T-helper 2 cell treated with Interferon-gamma antibody and Interleukin-4, amounts not matched to agents 5 μg/mL and 100 μg/mL, for 36 hours (primary cell): ENCODE data around the gene PROK2.

Experiments used
- DNase-seq: peaks from one replicate; pipeline ENCODE4 v3.0.0; 2021; ENCODE audit warnings: low spot score
- H3K27ac Mint-ChIP-seq: one replicate; pipeline ENCODE4 v1.8.0; 2021; ENCODE audit warnings: mild to moderate bottlenecking, mixed read lengths
- H3K27me3 Mint-ChIP-seq: one replicate; pipeline ENCODE4 v1.8.0; 2021; ENCODE audit warnings: low read depth, mixed read lengths
- H3K36me3 Mint-ChIP-seq: one replicate; pipeline ENCODE4 v1.8.0; 2021; ENCODE audit warnings: low read depth, mixed read lengths
- H3K4me1 Mint-ChIP-seq: one replicate; pipeline ENCODE4 v1.8.0; 2021; ENCODE audit warnings: low read depth, mixed read lengths
- H3K4me3 Mint-ChIP-seq: one replicate; pipeline ENCODE4 v1.8.0; 2022; ENCODE audit warnings: mild to moderate bottlenecking, moderate library complexity, mixed read lengths
- H3K9me3 Mint-ChIP-seq: one replicate; pipeline ENCODE4 v1.8.0; 2021; ENCODE audit warnings: mixed read lengths

Gene PROK2

DNA sequence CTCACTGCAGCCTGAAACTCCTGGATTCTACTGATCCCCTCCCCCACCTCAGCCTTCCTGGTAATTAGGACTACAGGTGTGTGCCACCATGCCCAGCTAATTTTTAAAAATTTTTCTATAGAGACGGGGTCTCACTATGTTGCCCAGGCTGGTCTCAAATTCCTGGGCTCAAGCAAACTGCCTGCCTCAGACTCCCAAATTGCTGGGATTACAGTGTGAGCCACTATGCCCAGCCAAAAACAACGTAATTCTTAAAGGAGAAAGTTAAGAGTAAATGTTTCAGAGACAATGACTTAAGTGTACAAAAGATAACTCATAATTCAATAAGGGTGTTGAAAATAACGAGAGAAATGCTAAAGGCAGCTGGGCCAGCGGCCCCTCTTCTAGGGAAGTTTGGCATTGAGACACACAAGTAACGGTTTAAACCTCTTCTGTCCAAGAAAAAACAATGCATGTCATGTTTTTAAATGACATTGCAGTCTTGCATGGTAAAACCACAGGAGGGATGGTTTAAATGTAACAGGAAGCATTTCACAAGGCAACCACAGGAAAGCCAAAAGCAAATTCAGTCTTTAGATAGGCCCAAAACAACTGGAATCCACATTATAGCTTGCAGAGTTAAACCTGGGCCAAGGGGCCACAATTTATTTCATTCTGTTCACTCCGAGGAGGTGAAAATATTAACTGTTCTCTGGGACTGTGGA lies 5.1 kb downstream of the PROK2 start:
- Mint-ChIP-seq H3K4me1 (peaks cover 23% of the 10 kb centered on the region), H3K27me3 (peaks cover 46% of the 10 kb centered on the region), H3K9me3 (no peaks in the 10 kb centered on the region), H3K4me3 (no peak overlapping the region), H3K36me3 (no peaks in the 10 kb centered on the region), H3K27ac (no peak overlapping the region)
- no peak for DNase-seq

GRCh38 chr3:71778353-71778752 lies 6.6 kb downstream of the PROK2 start:
- no peak overlapping the region for H3K4me3 Mint-ChIP-seq
- no peaks in the 10 kb centered on the region for H3K9me3 Mint-ChIP-seq
- DNase-seq, result no peak
- peaks cover 38% of the 10 kb centered on the region for H3K27me3 Mint-ChIP-seq
- H3K27ac Mint-ChIP-seq, result no peak overlapping the region
- peaks cover 19% of the 10 kb centered on the region for H3K4me1 Mint-ChIP-seq
- no peaks in the 10 kb centered on the region for H3K36me3 Mint-ChIP-seq

GRCh38 chr3:71776538-71776937 lies 8.4 kb downstream of the PROK2 start:
- no peak for DNase-seq
- peaks cover 19% of the 10 kb centered on the region for H3K4me1 Mint-ChIP-seq
- H3K4me3 Mint-ChIP-seq, result no peak overlapping the region
- no peak overlapping the region for H3K27ac Mint-ChIP-seq
- peaks cover 27% of the 10 kb centered on the region for H3K27me3 Mint-ChIP-seq
- no peaks in the 10 kb centered on the region for H3K9me3 Mint-ChIP-seq
- no peaks in the 10 kb centered on the region for H3K36me3 Mint-ChIP-seq

GRCh38 chr3:71771884-71772283 lies 13.1 kb downstream of the PROK2 start:
- H3K4me3 Mint-ChIP-seq, result no peak overlapping the region
- no peaks in the 10 kb centered on the region for H3K36me3 Mint-ChIP-seq
- no peaks in the 10 kb centered on the region for H3K9me3 Mint-ChIP-seq
- H3K4me1 Mint-ChIP-seq, result peaks cover 3% of the 10 kb centered on the region
- no peak for DNase-seq
- peaks cover 26% of the 10 kb centered on the region for H3K27me3 Mint-ChIP-seq
- no peak overlapping the region for H3K27ac Mint-ChIP-seq

DNA sequence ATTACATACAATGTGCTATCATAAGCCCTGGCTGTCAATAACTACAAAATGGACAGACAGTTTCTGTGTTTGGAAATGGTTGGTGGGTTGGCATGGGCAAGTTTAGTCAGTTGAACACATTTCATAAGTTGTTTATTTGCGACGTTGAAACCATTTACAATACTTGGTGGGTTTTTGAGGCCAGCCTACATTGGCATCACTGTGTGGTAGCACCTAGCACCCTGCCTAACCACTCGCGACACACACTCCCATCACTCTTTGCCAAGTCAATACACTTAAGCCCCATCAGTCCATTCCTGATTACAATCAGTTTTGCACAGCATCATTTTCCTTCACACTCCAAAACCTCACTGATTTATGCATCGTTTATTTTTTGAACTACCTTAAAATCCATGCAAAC lies 13.8 kb downstream of the PROK2 start:
- Mint-ChIP-seq H3K27me3 (peaks cover 28% of the 10 kb centered on the region), H3K4me3 (no peak overlapping the region), H3K36me3 (no peaks in the 10 kb centered on the region), H3K4me1 (no peaks in the 10 kb centered on the region), H3K27ac (no peak overlapping the region), H3K9me3 (no peaks in the 10 kb centered on the region)
- no peak for DNase-seq

DNA sequence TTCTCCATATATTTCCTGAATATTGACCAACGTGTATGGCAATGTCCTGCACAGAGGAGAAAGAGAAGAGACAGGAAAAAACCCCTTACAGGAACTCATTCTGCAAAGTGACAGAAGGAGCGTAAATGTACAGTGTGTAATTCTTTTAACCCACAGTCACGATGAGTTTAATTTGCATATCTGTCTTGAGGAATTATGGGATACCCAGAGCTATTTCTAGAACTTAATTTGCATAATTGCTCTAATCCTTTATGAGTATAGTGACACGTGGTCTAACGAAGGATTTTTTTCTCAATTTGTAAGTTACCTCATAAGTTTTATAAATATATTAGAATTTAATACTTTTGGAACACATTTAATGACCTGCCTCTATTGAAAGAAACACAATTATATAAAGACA lies 21.5 kb downstream of the PROK2 start:
- H3K36me3 Mint-ChIP-seq, result no peaks in the 10 kb centered on the region
- H3K9me3 Mint-ChIP-seq, result no peaks in the 10 kb centered on the region
- H3K27me3 Mint-ChIP-seq, result peaks cover 36% of the 10 kb centered on the region
- no peaks in the 10 kb centered on the region for H3K4me1 Mint-ChIP-seq
- DNase-seq, result no peak
- H3K27ac Mint-ChIP-seq, result no peak overlapping the region
- H3K4me3 Mint-ChIP-seq, result no peak overlapping the region

- H3K27me3 Mint-ChIP-seq, result peaks cover 53% of the 10 kb centered on the region
- no peak overlapping the region for H3K27ac Mint-ChIP-seq
- no peaks in the 10 kb centered on the region for H3K36me3 Mint-ChIP-seq
Observed at GRCh38 chr3:71760140-71760539, 24.8 kb downstream of the PROK2 start.

GRCh38 chr3:71759401-71759800 lies 25.5 kb downstream of the PROK2 start:
- Mint-ChIP-seq H3K4me3 (no peak overlapping the region), H3K27me3 (peaks cover 57% of the 10 kb centered on the region)
- DNase-seq, result no peak

More at GRCh38 chr3:71760140-71760539, 24.8 kb downstream of the PROK2 start:
- peaks cover 1% of the 10 kb centered on the region for H3K4me1 Mint-ChIP-seq
- no peak overlapping the region for H3K4me3 Mint-ChIP-seq
- DNase-seq, result no peak
- H3K9me3 Mint-ChIP-seq, result no peaks in the 10 kb centered on the region

GRCh38 chr3:71758091-71758490 lies 26.9 kb downstream of the PROK2 start:
- H3K36me3 Mint-ChIP-seq, result no peaks in the 10 kb centered on the region
- H3K27me3 Mint-ChIP-seq, result peaks cover 54% of the 10 kb centered on the region
- DNase-seq, result no peak

More at GRCh38 chr3:71759401-71759800, 25.5 kb downstream of the PROK2 start:
- Mint-ChIP-seq H3K9me3 (no peaks in the 10 kb centered on the region), H3K4me1 (peaks cover 2% of the 10 kb centered on the region), H3K27ac (no peak overlapping the region), H3K36me3 (no peaks in the 10 kb centered on the region)

GRCh38 chr3:71754610-71755253 lies 30.2 kb downstream of the PROK2 start:
- Mint-ChIP-seq H3K36me3 (no peaks in the 10 kb centered on the region), H3K9me3 (no peaks in the 10 kb centered on the region), H3K27me3 (peaks cover 71% of the 10 kb centered on the region), H3K27ac (no peak overlapping the region), H3K4me1 (peaks cover 2% of the 10 kb centered on the region), H3K4me3 (peak overlapping the region; percentile 79)
- DNase-seq, result no peak

More at GRCh38 chr3:71758091-71758490, 26.9 kb downstream of the PROK2 start:
- Mint-ChIP-seq H3K4me1 (peaks cover 2% of the 10 kb centered on the region), H3K9me3 (no peaks in the 10 kb centered on the region), H3K4me3 (no peak overlapping the region), H3K27ac (no peak overlapping the region)

DNA sequence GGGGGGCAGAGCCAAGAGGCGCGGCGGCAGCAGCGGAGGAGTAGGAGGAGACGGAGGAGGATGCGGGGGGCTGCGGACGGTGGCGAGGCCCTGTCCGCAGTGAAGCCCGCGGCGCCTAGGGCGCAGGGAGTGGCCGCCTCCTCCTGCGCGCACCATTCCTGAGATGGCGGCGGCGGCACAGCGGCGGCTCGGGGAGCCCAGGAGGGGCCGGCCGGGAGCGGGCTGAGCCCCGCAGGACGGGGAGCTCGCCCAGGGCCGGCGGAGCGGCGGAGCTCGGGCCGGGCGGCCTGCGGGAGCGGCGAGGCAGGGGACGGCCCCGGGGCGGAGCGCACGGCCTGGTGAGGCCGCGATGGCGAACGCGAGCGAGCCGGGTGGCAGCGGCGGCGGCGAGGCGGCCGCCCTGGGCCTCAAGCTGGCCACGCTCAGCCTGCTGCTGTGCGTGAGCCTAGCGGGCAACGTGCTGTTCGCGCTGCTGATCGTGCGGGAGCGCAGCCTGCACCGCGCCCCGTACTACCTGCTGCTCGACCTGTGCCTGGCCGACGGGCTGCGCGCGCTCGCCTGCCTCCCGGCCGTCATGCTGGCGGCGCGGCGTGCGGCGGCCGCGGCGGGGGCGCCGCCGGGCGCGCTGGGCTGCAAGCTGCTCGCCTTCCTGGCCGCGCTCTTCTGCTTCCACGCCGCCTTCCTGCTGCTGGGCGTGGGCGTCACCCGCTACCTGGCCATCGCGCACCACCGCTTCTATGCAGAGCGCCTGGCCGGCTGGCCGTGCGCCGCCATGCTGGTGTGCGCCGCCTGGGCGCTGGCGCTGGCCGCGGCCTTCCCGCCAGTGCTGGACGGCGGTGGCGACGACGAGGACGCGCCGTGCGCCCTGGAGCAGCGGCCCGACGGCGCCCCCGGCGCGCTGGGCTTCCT lies 31.0 kb downstream of the PROK2 start, which contains the start of gene GPR27:
Gene GPR27, plus strand, starts transcription at position 155 of the 909 bp plus-strand sequence. Its CDS starts 195 bp downstream, at position 350.
- peaks cover 2% of the 10 kb centered on the region for H3K4me1 Mint-ChIP-seq
- peaks cover 69% of the 10 kb centered on the region for H3K27me3 Mint-ChIP-seq
- no peaks in the 10 kb centered on the region for H3K9me3 Mint-ChIP-seq
- peak; percentile 32 for DNase-seq
- H3K27ac Mint-ChIP-seq, result no peak within 1 kb of the TSS
- H3K36me3 Mint-ChIP-seq, result no peaks in the 10 kb centered on the region
- peak within 1 kb of the TSS; percentile 42 for H3K4me3 Mint-ChIP-seq

- no peak for DNase-seq
- no peak overlapping the region for H3K27ac Mint-ChIP-seq
- peak overlapping the region; percentile 42 for H3K4me3 Mint-ChIP-seq
- H3K36me3 Mint-ChIP-seq, result no peaks in the 10 kb centered on the region
- no peaks in the 10 kb centered on the region for H3K9me3 Mint-ChIP-seq
- H3K27me3 Mint-ChIP-seq, result peaks cover 70% of the 10 kb centered on the region
- peaks cover 2% of the 10 kb centered on the region for H3K4me1 Mint-ChIP-seq
Observed at GRCh38 chr3:71752831-71753700, 31.9 kb downstream of the PROK2 start.

- DNase-seq, result no peak
- no peaks in the 10 kb centered on the region for H3K36me3 Mint-ChIP-seq
- peaks cover 2% of the 10 kb centered on the region for H3K4me1 Mint-ChIP-seq
- H3K4me3 Mint-ChIP-seq, result no peak overlapping the region
- H3K27me3 Mint-ChIP-seq, result peaks cover 63% of the 10 kb centered on the region
- H3K27ac Mint-ChIP-seq, result no peak overlapping the region
- no peaks in the 10 kb centered on the region for H3K9me3 Mint-ChIP-seq
Observed at GRCh38 chr3:71751602-71752001, 33.3 kb downstream of the PROK2 start.
